CD14-positive monocyte (primary cell): ENCODE data around the gene SCMH1. TPM values are rescaled to one million over a fixed set of nuclear protein-coding genes. Genes with fewer than 3 reads are reported as not detected.

ENCODE experiments used
- DNase-seq, 3 donors: peaks; one replicate each; pipeline ENCODE4 v3.0.0-alpha.2; 2011 to 2022
- H2AFZ ChIP-seq: 2 replicates; pipeline ENCODE4 v1.6.0; 2012; ENCODE audit warnings: mild to moderate bottlenecking, low read depth, low read length, inconsistent platforms; ENCODE audit not compliant: insufficient read depth, poor library complexity, severe bottlenecking
- H3K27ac ChIP-seq, 2 donors: 1 replicate in 1 of 2; 2 replicates in 1 of 2; pipeline ENCODE4 v1.5.1; 2012 to 2013; ENCODE audit warnings: low read length in 2 of 2, control low read depth in 1 of 2, inconsistent platforms in 1 of 2, low read depth in 1 of 2, mild to moderate bottlenecking in 1 of 2
- H3K27me3 ChIP-seq, 2 donors: one replicate each; pipeline versions ENCODE4 v1.6.0 to v1.6.1; 2011 to 2013; ENCODE audit warnings: low read length in 2 of 2; ENCODE audit not compliant: control insufficient read depth in 2 of 2, insufficient read depth in 2 of 2
- H3K36me3 ChIP-seq, 2 donors: replicated peaks in 1 of 2; 1 replicate in 1 of 2; 2 replicates in 1 of 2; pipeline versions ENCODE4 v1.5.1 to v1.6.1; 2012 to 2013; ENCODE audit warnings: low read length in 2 of 2, control low read depth in 1 of 2, inconsistent platforms in 1 of 2, mild to moderate bottlenecking in 1 of 2; ENCODE audit not compliant: insufficient read depth in 2 of 2, control insufficient read depth in 1 of 2
- H3K4me1 ChIP-seq, 2 donors: 1 replicate in 1 of 2; 2 replicates in 1 of 2; pipeline versions ENCODE4 v1.5.1 to v1.6.1; 2012 to 2013; ENCODE audit warnings: low read length in 2 of 2, control low read depth in 1 of 2, inconsistent platforms in 1 of 2, mild to moderate bottlenecking in 1 of 2, moderate library complexity in 1 of 2; ENCODE audit not compliant: insufficient read depth in 2 of 2, control insufficient read depth in 1 of 2
- H3K4me2 ChIP-seq: replicated peaks from 2 replicates; pipeline ENCODE3; 2012; ENCODE audit warnings: low read length, moderate library complexity, mild to moderate bottlenecking; ENCODE audit not compliant: poor library complexity, severe bottlenecking; ENCODE audit errors: extremely low read depth
- H3K4me3 ChIP-seq, 3 experiments: fragments of 200-600 bp in 1 of 3; sonication (generic) in 1 of 3; replicated peaks in 1 of 3; 1 replicate in 2 of 3; 2 replicates in 1 of 3; pipeline ENCODE4 v1.5.1; 2011 to 2013; ENCODE audit warnings: low read length in 3 of 3, mild to moderate bottlenecking in 3 of 3, control low read depth in 2 of 3, low read depth in 2 of 3, inconsistent platforms in 1 of 3, moderate library complexity in 1 of 3
- H3K79me2 ChIP-seq: 2 replicates; pipeline ENCODE4 v1.6.0; 2012; ENCODE audit warnings: mild to moderate bottlenecking, control low read depth, inconsistent platforms, low read length, moderate library complexity; ENCODE audit not compliant: insufficient read depth
- H3K9ac ChIP-seq: 2 replicates; pipeline ENCODE4 v1.6.0; 2017; ENCODE audit warnings: low read length, mild to moderate bottlenecking; ENCODE audit not compliant: insufficient read depth, poor library complexity, severe bottlenecking
- H3K9me3 ChIP-seq, 2 donors: replicated peaks in 1 of 2; 1 replicate in 1 of 2; 2 replicates in 1 of 2; pipeline versions ENCODE4 v1.5.1 to v1.6.1; 2012 to 2013; ENCODE audit warnings: low read length in 2 of 2, control low read depth in 1 of 2; ENCODE audit not compliant: control insufficient read depth in 1 of 2, insufficient read depth in 1 of 2
- H4K20me1 ChIP-seq: 2 replicates; pipeline ENCODE4 v1.6.0; 2012; ENCODE audit warnings: mild to moderate bottlenecking, low read length, control low read depth, moderate library complexity; ENCODE audit not compliant: insufficient read depth
- H3K27ac Mint-ChIP-seq, 7 donors: one replicate each; pipeline ENCODE4 v1.8.0; 2020; ENCODE audit warnings: mild to moderate bottlenecking in 7 of 7, mixed read lengths in 7 of 7, moderate library complexity in 6 of 7, inconsistent platforms in 2 of 7
- H3K27me3 Mint-ChIP-seq, 3 donors: one replicate each; pipeline ENCODE4 v1.8.0; 2021 to 2022; ENCODE audit warnings: low read depth in 3 of 3, mild to moderate bottlenecking in 3 of 3, mixed read lengths in 3 of 3, moderate library complexity in 3 of 3, inconsistent platforms in 1 of 3
- H3K36me3 Mint-ChIP-seq, 2 donors: one replicate each; pipeline ENCODE4 v1.8.0; 2020; ENCODE audit warnings: mixed read lengths in 2 of 2, inconsistent platforms in 1 of 2, mild to moderate bottlenecking in 1 of 2
- H3K4me1 Mint-ChIP-seq: one replicate; pipeline ENCODE4 v1.8.0; 2020; ENCODE audit warnings: mild to moderate bottlenecking, mixed read lengths
- H3K4me3 Mint-ChIP-seq, 2 donors: one replicate each; pipeline ENCODE4 v1.8.0; 2020; ENCODE audit warnings: mild to moderate bottlenecking in 2 of 2, mixed read lengths in 2 of 2, moderate library complexity in 1 of 2
- H3K9me3 Mint-ChIP-seq, 7 donors: one replicate each; pipeline ENCODE4 v1.8.0; 2020 to 2022; ENCODE audit warnings: mixed read lengths in 7 of 7, mild to moderate bottlenecking in 6 of 7, moderate library complexity in 6 of 7, inconsistent platforms in 2 of 7
- CTCF ChIP-seq: fragments of 200-600 bp; IDR thresholded peaks from one replicate; pipeline ENCODE4 v1.8.0; 2022; ENCODE audit warnings: antibody characterized with exemption, mild to moderate bottlenecking
- WGBS: methylation state at CpG from one replicate; pipeline ENCODE4 v1.1.5; 2013; ENCODE audit warnings: missing lambda C conversion rate; ENCODE audit not compliant: insufficient coverage; 5-methylcytosine and 5-hydroxymethylcytosine counted together
- intact Hi-C, 2 donors: fragments of 100-400 bp; cut with micrococcal nuclease; formaldehyde crosslinking; loops; one replicate each; pipeline versions ENCODE4 v1.15.0 to v1.15.1; 2023
- polyA plus RNA-seq, 3 donors: library from polyadenylated mRNA; depleted of rRNA in 1 of 3; unstranded in 2 of 3; stranded (reverse) in 1 of 3; fragments of 300-500 nt in 2 of 3; fragments of >200 nt in 1 of 3; fragmentation: Illumina TruSeq in 2 of 3; gene quantifications; 1 replicate in 2 of 3; 2 replicates in 1 of 3; pipeline ENCODE4 v1.2.3, GENCODE V29; 2012 to 2021

Gene SCMH1
- polyA plus RNA-seq, 3 donors = 0.66 to 12.7 (median 0.74) TPM

- Histone ChIP-seq H3K4me1 (peaks cover 14 to 17% of the 10 kb centered on the region in 2 donors), H3K4me2 (no peak overlapping the region), H3K9me3 (no peaks in the 10 kb centered on the region), H3K27ac (no peak overlapping the region), H3K36me3 (no peaks in the 10 kb centered on the region), H3K4me3 (no peak overlapping the region), H3K27me3 (no peaks in the 10 kb centered on the region), H3K9ac (no peak overlapping the region), H3K79me2 (peaks cover 14% of the 10 kb centered on the region), H4K20me1 (no peaks in the 10 kb centered on the region), H2AFZ (no peak overlapping the region)
- DNase-seq = no peak
- no peak for TF ChIP-seq CTCF
- Mint-ChIP-seq H3K27ac (no peak overlapping the region), H3K27me3 (no peaks in the 10 kb centered on the region), H3K36me3 (no peaks in the 10 kb centered on the region), H3K9me3 (no peaks in the 10 kb centered on the region), H3K4me1 (peaks cover 17% of the 10 kb centered on the region), H3K4me3 (no peak overlapping the region)
- intact Hi-C loops = no loop called here
- no CpG with 5 or more reads among the region's 2 CpGs for WGBS
These were observed 3.6 kb upstream of the SCMH1 start for GRCh38 chr1:41245659-41246058.

GRCh38 chr1:41243079-41243385 is 926 bp upstream of the SCMH1 start:
- Histone ChIP-seq H3K4me2 (peak overlapping the region; percentile 83), H3K9me3 (no peaks in the 10 kb centered on the region), H3K36me3 (no peaks in the 10 kb centered on the region), H3K79me2 (peaks cover 35% of the 10 kb centered on the region), H2AFZ (peak overlapping the region; percentile 88), H3K27ac (no peak overlapping the region), H4K20me1 (no peaks in the 10 kb centered on the region), H3K4me3 (peak overlapping the region in 1 of 3 experiments; percentile 75), H3K27me3 (no peaks in the 10 kb centered on the region), H3K4me1 (peaks cover 15 to 18% of the 10 kb centered on the region in 2 donors), H3K9ac (no peak overlapping the region)
- Mint-ChIP-seq H3K4me3 (peak overlapping the region; percentile 74 to 79), H3K4me1 (peaks cover 25% of the 10 kb centered on the region), H3K27ac (peak overlapping the region in 2 of 7 donors; percentile 49 to 72), H3K36me3 (no peaks in the 10 kb centered on the region), H3K9me3 (no peaks in the 10 kb centered on the region), H3K27me3 (no peaks in the 10 kb centered on the region)
- WGBS = 100% methylated on average over 1 of the region's 3 CpGs
- intact Hi-C loops = no loop called here
- no peak for TF ChIP-seq CTCF
- DNase-seq = no peak
